OCI-LY7 (cell line): Measurements from ENCODE around the gene PLEKHA6. TPM values are rescaled to one million over a fixed set of nuclear protein-coding genes. Genes with fewer than 3 reads are reported as not detected.

Experiments
- BruUV-seq: library from RNA; stranded (reverse); fragments of 400-500 nt; replicated peaks from 2 replicates; lab custom pipeline; 2021; lab: Mats Ljungman, UMichigan
- CTCF ChIA-PET: fragments of 300-600 bp; sonication (Branson Sonifier 250); formaldehyde crosslinking; loops from one replicate; lab custom pipeline; 2022; ENCODE audit warnings: antibody characterized with exemption; ENCODE audit not compliant: unreplicated experiment; lab: Charles Lee
- POLR2A ChIA-PET: fragments of 300-600 bp; sonication (Branson Sonifier 250); formaldehyde crosslinking; loops from one replicate; lab custom pipeline; 2022; ENCODE audit warnings: antibody characterized with exemption; lab: Charles Lee
- DNase-seq: peaks from one replicate; pipeline ENCODE4 v3.0.0-alpha.2; 2015; ENCODE audit warnings: low spot score
- H2AFZ ChIP-seq: fragments of 200-600 bp; sonication (generic), shearing (Covaris generic); 2 replicates; pipeline ENCODE4 v1.6.1; 2014; ENCODE audit warnings: mild to moderate bottlenecking, antibody characterized with exemption, low read length, moderate library complexity
- H3K27ac ChIP-seq: fragments of 200-600 bp; sonication (generic); 2 replicates; pipeline ENCODE4 v1.5.1; 2014; ENCODE audit warnings: mixed run types, low read depth, mild to moderate bottlenecking, moderate library complexity, low read length, inconsistent platforms; ENCODE audit not compliant: poor library complexity, severe bottlenecking
- H3K36me3 ChIP-seq: fragments of 200-600 bp; sonication (generic); 2 replicates; pipeline ENCODE4 v1.6.1; 2014; ENCODE audit warnings: mild to moderate bottlenecking, antibody characterized with exemption, low read length, moderate library complexity, mixed read lengths; ENCODE audit not compliant: insufficient read depth
- H3K4me1 ChIP-seq: fragments of 200-600 bp; sonication (generic); 2 replicates; pipeline ENCODE4 v1.5.1; 2014; ENCODE audit warnings: mild to moderate bottlenecking, low read length; ENCODE audit not compliant: insufficient read depth, poor library complexity, severe bottlenecking
- H3K4me2 ChIP-seq: fragments of 200-600 bp; sonication (generic); 2 replicates; pipeline ENCODE4 v1.6.1; 2014; ENCODE audit warnings: mild to moderate bottlenecking, low read length
- H3K4me3 ChIP-seq: fragments of 200-600 bp; sonication (generic); 2 replicates; pipeline ENCODE4 v1.5.1; 2014; ENCODE audit warnings: mild to moderate bottlenecking, low read depth, low read length; ENCODE audit not compliant: poor library complexity, severe bottlenecking
- H3K79me2 ChIP-seq: fragments of 200-600 bp; sonication (generic); 2 replicates; pipeline ENCODE4 v1.6.1; 2016; ENCODE audit warnings: low read depth, mild to moderate bottlenecking, low read length, moderate library complexity, mixed read lengths; ENCODE audit not compliant: insufficient read depth
- H3K9me2 ChIP-seq: fragments of 200-600 bp; sonication (generic); 2 replicates; pipeline ENCODE4 v1.6.1; 2016; ENCODE audit warnings: mild to moderate bottlenecking, low read length, mixed read lengths; ENCODE audit not compliant: insufficient read depth
- H3K9me3 ChIP-seq: fragments of 200-600 bp; sonication (generic); 2 replicates; pipeline ENCODE4 v1.6.1; 2014; ENCODE audit warnings: mild to moderate bottlenecking, mixed run types, low read length, mixed read lengths
- H4K20me1 ChIP-seq: fragments of 200-600 bp; sonication (generic); 2 replicates; pipeline ENCODE4 v1.6.1; 2014; ENCODE audit warnings: mild to moderate bottlenecking, antibody characterized with exemption, low read length, moderate library complexity, mixed read lengths; ENCODE audit not compliant: insufficient read depth
- EZH2phosphoT487 ChIP-seq: fragments of 200-600 bp; sonication (generic); IDR thresholded peaks from 2 replicates; pipeline ENCODE4 v1.6.1; 2018; ENCODE audit warnings: low read depth, borderline replicate concordance, mild to moderate bottlenecking, mixed run types, antibody characterized with exemption, low read length, moderate library complexity, mixed read lengths
- intact Hi-C: fragments of 100-400 bp; cut with micrococcal nuclease; formaldehyde crosslinking; loops from one replicate; pipeline ENCODE4 v1.10.0; 2022; ENCODE audit not compliant: unreplicated experiment
- total RNA-seq, 2 experiments: library from RNA; depleted of rRNA in 1 of 2; stranded (reverse); fragments of >200 nt in 1 of 2; shearing (Covaris generic) in 1 of 2; gene quantifications; 2 replicates each; pipeline ENCODE4 v1.2.3, GENCODE V29; 2014 to 2022
- TF ChIP-seq, protein P1 (sequence below): fragments of 200-600 bp; sonication (generic); conservative IDR thresholded peaks from 2 replicates; pipeline ENCODE4 v1.5.1; 2014; ENCODE audit warnings: mild to moderate bottlenecking, antibody characterized with exemption, low read length, moderate library complexity, mixed read lengths

Gene PLEKHA6
- total RNA-seq, 2 experiments from 2014 or later: not detected

DNA sequence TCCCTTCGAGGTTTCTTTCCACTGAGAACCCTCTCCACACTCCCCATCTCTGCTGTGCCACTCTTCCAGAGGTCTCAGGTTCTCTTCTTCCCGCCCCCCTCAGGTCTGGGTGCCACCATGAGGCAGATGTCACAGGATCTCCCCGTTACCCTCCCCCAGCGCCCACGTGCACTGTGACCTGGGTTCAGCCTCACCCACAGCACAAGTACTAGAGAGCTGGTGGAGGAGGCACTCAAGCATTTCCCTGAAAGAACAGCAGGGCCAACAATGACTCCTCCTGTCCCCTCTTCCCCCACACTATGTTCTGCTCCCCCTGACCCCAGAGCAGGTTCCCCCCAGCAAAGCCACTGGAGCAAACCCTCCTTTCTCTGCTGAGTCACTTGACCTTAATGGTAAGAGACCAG lies 14.3 kb downstream of the PLEKHA6 start:
- Histone ChIP-seq H3K27ac (no peak overlapping the region), H3K4me1 (no peaks in the 10 kb centered on the region), H2AFZ (no peak overlapping the region), H3K9me2 (no peaks in the 10 kb centered on the region), H3K79me2 (no peaks in the 10 kb centered on the region), H3K4me2 (no peak overlapping the region), H4K20me1 (no peaks in the 10 kb centered on the region), H3K36me3 (no peaks in the 10 kb centered on the region), H3K9me3 (no peaks in the 10 kb centered on the region), H3K4me3 (no peak overlapping the region)
- CTCF ChIA-PET: interaction anchor here (0.6 kb wide), 1 partner anchor 62 kb away, joined by 3 read pairs; no protein-coding TSS in a partner anchor
- DNase-seq: no peak
- intact Hi-C loops: no loop called here
- BruUV-seq: no TSS peak
- POLR2A ChIA-PET: interaction anchor here (0.6 kb wide), 1 partner anchor 27 kb away, joined by 4 read pairs; no protein-coding TSS in a partner anchor
- TF ChIP-seq EZH2phosphoT487: no peak
- TF ChIP-seq, protein P1, sequence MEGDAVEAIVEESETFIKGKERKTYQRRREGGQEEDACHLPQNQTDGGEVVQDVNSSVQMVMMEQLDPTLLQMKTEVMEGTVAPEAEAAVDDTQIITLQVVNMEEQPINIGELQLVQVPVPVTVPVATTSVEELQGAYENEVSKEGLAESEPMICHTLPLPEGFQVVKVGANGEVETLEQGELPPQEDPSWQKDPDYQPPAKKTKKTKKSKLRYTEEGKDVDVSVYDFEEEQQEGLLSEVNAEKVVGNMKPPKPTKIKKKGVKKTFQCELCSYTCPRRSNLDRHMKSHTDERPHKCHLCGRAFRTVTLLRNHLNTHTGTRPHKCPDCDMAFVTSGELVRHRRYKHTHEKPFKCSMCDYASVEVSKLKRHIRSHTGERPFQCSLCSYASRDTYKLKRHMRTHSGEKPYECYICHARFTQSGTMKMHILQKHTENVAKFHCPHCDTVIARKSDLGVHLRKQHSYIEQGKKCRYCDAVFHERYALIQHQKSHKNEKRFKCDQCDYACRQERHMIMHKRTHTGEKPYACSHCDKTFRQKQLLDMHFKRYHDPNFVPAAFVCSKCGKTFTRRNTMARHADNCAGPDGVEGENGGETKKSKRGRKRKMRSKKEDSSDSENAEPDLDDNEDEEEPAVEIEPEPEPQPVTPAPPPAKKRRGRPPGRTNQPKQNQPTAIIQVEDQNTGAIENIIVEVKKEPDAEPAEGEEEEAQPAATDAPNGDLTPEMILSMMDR: no peak

DNA sequence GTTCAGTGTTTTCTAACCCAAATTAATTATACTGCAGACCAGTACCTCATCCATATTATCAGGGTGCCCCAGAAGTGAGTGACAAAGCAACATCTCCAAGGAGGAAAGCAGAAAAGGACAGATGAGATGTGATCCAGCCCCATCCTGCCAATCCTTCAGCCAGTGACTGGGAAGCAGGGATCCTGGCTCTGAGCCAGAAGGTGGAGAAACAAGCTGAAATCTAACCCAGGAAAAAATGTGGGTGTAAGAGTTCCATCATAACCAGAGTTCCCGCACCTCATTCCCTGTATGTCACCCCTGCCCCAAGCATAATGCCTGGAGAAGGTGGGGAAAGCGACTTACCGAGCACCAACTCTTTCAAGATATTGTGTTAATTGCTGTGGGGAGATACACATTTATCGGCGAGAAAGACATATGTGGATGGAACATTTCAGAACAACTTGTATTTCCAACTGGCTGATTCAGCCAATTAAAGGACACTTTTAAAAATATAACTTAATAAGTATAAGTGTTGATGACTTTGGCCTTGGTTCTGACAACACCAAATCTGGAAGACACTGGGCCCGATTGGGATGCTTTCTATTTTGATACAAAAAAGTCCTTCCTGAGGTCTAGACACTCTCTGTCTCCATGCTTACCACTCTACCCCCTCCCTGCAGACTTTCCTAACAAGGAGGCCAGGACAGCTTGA lies 14.9 kb downstream of the PLEKHA6 start:
- no peak for TF ChIP-seq EZH2phosphoT487
- TF ChIP-seq, protein P1: no peak
- no peak overlapping the region for H3K27ac ChIP-seq
- H3K36me3 ChIP-seq: no peaks in the 10 kb centered on the region
- no peaks in the 10 kb centered on the region for H4K20me1 ChIP-seq
- POLR2A ChIA-PET: interaction anchor here (0.6 kb wide), 1 partner anchor 28 kb away, joined by 4 read pairs; no protein-coding TSS in a partner anchor
- H3K9me3 ChIP-seq: no peaks in the 10 kb centered on the region
- CTCF ChIA-PET: no interaction called here
- H3K79me2 ChIP-seq: no peaks in the 10 kb centered on the region
- H3K4me3 ChIP-seq: no peak overlapping the region
- H3K4me1 ChIP-seq: no peaks in the 10 kb centered on the region
- no peak for DNase-seq
- no TSS peak for BruUV-seq
- intact Hi-C loops: no loop called here
- no peak overlapping the region for H2AFZ ChIP-seq
- no peak overlapping the region for H3K4me2 ChIP-seq
- H3K9me2 ChIP-seq: no peaks in the 10 kb centered on the region

DNA sequence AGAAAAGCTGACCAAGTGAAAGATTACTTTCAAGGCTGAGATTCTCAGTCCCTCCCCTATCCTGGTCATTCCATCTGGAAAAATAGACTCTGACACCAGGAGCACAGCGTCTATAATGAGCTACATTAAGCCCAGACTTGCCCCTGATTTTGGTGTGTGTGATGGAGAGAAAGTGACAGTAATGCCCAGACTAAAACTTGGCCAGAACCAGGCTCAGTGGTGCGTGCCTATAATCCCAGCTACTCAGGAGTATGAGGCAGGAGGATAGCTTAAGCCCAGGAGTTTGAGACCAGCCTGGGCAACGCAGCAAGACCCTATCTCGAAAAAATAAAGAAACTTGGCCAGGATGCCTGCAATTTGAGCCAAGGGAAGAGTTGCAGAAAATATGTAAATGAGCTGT lies 15.9 kb downstream of the PLEKHA6 start:
- no peak overlapping the region for H2AFZ ChIP-seq
- H3K4me1 ChIP-seq: no peaks in the 10 kb centered on the region
- no TSS peak for BruUV-seq
- no peak for DNase-seq
- no peaks in the 10 kb centered on the region for H3K9me3 ChIP-seq
- H3K36me3 ChIP-seq: no peaks in the 10 kb centered on the region
- H3K79me2 ChIP-seq: no peaks in the 10 kb centered on the region
- CTCF ChIA-PET: no interaction called here
- H3K9me2 ChIP-seq: no peaks in the 10 kb centered on the region
- POLR2A ChIA-PET: no interaction called here
- H3K4me2 ChIP-seq: no peak overlapping the region
- H3K4me3 ChIP-seq: no peak overlapping the region
- intact Hi-C loops: no loop called here
- no peaks in the 10 kb centered on the region for H4K20me1 ChIP-seq
- no peak overlapping the region for H3K27ac ChIP-seq
- no peak for TF ChIP-seq EZH2phosphoT487
- TF ChIP-seq, protein P1: no peak
